GM15510 (cell line): ENCODE measurements around the gene VEGFC.

ENCODE experiments used
- POLR2A ChIP-seq: IDR thresholded peaks from 3 replicates; pipeline ENCODE4 v1.6.1; 2011; ENCODE audit warnings: borderline replicate concordance; ENCODE audit not compliant: insufficient read length; ENCODE audit errors: extremely low read depth

The VEGFC gene

GRCh38 chr4:176758731-176759130 is 34.0 kb downstream of the VEGFC start:
- TF ChIP-seq POLR2A, result no peak

DNA sequence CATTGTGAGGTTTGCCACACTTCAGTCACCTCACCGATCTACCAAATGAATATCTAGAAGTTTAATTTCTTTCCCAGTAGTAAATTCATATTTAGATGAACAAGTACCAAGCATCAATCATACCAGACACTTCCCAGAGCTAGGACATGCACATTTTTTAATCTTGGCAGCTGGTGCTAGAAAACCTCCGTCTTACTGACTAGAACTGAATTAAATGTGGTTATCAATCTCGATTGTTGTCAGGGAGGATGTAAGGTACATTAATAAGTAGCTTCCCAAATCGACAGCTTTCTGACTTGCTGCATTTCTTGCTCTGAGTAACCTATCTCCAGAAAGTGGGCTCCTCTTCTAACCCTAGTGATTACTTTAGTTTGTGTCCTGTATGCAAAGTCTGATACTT is 34.4 kb downstream of the VEGFC start:
- TF ChIP-seq POLR2A, result no peak

DNA sequence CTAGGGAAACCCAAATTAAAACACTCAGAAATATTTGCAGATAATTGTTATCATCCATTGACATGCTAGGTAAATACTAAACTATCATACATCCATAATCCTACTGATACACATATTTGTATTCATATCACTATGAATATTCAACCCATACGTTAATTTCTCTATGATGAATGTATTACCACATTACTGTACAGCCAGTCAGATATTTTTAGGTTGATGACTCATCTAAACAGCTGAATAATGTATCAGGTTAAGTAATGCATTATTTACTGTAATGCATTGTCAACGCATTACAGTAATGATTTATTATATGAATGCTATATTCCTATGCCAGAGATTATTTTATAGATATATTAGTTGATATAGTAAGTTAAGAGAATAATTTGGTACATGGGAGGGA is 37.1 kb downstream of the VEGFC start:
- TF ChIP-seq POLR2A, result no peak

DNA sequence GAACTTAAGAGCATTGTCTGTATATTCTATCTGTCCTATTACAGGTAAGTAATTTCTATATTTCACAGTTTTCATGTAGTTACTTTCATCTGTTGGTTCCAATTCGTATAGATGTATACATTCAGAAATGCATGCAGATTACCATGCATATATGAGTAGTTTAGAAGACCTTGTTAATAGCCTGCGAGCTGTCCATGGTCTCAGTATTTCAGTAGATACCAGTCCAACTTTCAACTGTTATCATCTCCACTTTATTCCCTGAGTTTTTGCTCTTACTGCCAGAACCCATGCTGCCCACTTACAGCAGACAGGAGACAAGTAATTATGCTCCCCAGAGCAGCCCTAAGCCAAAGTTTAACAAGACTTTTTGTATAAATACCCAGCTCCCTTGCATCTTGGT is 37.7 kb downstream of the VEGFC start:
- TF ChIP-seq POLR2A, result no peak

DNA sequence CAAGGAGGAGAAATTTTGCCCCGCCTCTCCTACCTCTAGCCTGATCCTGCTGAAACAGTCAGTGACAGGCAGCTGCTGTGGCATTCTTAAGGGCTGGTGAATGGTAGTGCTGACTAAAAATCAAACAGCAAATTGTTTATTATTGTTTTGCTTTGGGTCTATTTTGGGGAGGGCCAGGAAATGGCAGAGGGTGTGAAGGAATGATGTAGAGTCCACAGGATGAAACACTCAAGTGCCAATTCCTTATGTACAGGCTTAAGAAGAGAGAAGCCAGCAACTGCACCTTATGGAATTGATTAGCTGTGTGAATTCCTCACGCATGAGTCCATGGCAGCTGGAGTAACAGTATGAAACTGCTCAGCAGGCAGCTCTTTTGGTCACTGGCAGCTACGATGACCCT is 39.7 kb downstream of the VEGFC start:
- no peak for TF ChIP-seq POLR2A

- no peak for TF ChIP-seq POLR2A
Observed at GRCh38 chr4:176752191-176752749, 40.5 kb downstream of the VEGFC start.

GRCh38 chr4:176751061-176751460 is 41.7 kb downstream of the VEGFC start:
- no peak for TF ChIP-seq POLR2A

DNA sequence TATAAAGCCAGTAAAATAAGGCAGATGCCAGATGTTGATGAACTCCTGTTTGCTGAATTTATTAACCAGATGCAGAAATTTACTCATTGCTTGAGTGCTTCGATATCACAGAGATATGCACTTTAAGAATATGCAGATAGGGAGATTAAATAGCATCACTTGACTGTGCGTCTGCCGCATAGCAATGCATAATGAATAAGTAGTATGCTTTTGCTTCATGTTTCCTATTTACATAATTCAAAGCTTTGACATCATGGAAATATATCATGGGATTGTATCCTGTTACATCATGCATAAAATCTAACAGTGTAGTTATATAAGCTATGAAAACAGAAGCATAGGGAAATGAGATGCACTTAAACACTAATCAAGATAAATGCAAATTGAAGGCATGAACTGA is 45.9 kb downstream of the VEGFC start:
- TF ChIP-seq POLR2A, result no peak

GRCh38 chr4:176745902-176746301 is 46.8 kb downstream of the VEGFC start:
- TF ChIP-seq POLR2A, result no peak

DNA sequence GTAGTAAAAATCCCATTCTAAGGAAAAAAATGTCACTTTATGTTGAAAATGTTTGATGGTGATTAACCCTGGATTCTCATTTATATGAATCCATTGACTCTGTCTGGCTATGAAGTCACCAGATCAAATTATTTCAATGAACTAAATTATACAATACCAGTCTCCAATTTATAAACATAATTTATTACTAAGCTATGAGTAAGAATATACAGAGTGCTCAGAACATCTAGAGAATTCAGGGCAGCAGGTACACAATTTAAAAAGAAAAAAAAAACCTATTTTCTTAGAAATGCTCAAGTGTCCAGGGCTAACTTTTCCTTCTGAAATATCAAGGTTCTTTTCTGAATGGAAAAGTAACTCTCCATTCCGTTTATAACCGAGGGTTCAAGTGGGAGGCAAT is 48.6 kb downstream of the VEGFC start:
- no peak for TF ChIP-seq POLR2A

- no peak for TF ChIP-seq POLR2A
Observed at GRCh38 chr4:176742211-176742610, 50.5 kb downstream of the VEGFC start.

- no peak for TF ChIP-seq POLR2A
Observed at GRCh38 chr4:176741253-176741652, 51.5 kb downstream of the VEGFC start.

GRCh38 chr4:176735300-176735699 is 57.4 kb downstream of the VEGFC start:
- TF ChIP-seq POLR2A, result no peak

DNA sequence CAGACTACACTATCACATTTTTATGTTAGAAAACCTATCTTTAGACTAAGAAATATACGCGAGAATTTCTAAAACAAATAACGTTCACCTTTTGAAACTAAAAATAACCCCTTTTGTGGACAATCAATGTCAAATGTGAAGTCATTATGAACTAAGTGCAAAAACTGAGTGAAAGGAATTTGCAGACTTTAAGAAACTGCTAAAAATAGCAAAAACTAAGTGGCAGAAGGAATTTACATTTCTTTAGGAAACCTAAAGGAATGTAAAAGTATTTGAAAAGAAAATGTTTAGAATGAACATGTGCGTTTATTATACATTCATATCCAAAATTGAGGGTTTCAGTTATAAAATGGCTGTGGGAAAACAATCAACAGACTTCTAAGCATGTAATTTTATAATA is 58.3 kb downstream of the VEGFC start:
- no peak for TF ChIP-seq POLR2A

- no peak for TF ChIP-seq POLR2A
Observed at GRCh38 chr4:176729489-176729888, 63.2 kb downstream of the VEGFC start.

GRCh38 chr4:176726803-176727202 is 65.9 kb downstream of the VEGFC start:
- TF ChIP-seq POLR2A, result no peak

GRCh38 chr4:176721459-176721858 is 71.3 kb downstream of the VEGFC start:
- no peak for TF ChIP-seq POLR2A
